ENCODE results near the gene NKX2-8.
"Not testable (repeated sequence)": the region's sequence is repeated elsewhere in the genome, so short reads cannot be mapped to it uniquely, and the experiment has no call there.

NKX2-8 gene

DNA sequence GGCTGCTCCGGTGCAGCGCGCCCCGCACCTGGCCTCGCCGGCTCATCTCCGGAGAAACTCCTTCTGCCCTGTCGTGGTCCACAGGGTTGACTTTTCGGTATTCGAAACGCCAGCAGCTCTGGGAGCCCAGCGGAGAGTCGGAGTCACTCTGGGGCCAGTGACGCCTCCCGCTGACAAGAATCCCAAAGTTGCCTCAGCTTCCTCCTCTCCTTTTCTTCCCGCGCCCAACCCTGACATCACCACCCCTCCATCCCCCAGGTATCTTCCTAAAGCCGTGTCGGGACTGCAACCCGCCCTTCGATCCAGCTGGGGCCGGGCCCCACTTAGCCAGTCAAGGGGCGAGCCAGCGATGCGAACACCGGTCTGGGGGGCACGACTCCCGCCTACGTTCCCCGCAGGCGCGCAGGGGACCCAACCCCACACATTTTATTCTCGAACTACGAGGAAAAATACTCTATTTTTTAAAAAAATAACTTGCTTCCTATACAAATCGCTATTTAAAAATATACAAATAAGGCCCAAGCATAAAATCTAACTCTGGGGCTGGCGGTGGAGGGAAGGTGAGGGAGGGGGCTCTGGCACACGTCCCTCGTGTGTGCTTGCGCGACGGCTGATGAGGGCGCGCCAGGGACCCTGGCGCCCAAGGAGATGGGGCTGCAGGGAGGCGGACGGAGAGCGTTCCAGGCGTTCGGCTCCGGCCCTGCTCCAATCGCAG is 2.1 kb downstream of the NKX2-8 start:
- Histone ChIP-seq H3K27ac (ENCODE audit: low read depth, low read length) (no peak overlapping the region), H3K4me1 (ENCODE audit: control insufficient read depth, insufficient read depth, low read length, unreplicated experiment) (no peaks in the 10 kb centered on the region), H2AFZ (ENCODE audit: low read length, unreplicated experiment) (no peak overlapping the region), H3K36me3 (ENCODE audit: insufficient read depth, low read length) (no peaks in the 10 kb centered on the region), H3K4me3 (ENCODE audit: low read depth, low read length) (peak overlapping the region; percentile 76), H3K79me2 (ENCODE audit: control insufficient read depth, insufficient read depth, low read length, unreplicated experiment) (no peaks in the 10 kb centered on the region), H3K27me3 (ENCODE audit: insufficient read depth, low read length) (peaks cover 99% of the 10 kb centered on the region)

DNA sequence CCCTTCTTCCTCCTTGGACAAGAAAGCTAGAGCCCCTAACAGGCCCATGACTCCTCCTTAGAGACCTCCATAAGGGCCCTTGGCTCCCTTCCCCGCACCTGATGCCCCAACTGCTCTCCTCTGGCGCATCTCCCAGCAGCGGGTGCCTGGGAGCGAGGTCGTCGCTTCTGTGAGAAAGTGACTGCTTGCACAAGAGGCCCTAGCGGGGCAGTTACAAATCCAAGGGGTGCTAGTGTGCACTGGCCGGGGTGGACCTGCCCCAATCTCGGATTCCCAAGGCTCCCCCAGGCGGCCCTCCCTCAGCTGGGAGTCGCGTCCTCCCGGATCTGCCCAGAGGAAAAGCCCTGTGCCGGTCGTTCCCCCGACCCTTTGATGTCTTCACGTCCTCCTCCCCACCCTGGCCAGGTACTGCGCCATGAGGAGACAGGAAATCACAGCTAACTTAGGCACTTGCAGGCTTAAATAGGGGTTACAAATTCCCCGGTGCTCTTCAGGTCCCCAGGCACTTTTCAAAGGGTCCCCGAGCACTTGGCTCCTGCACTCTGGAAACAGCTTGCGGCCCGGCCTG is 2.8 kb downstream of the NKX2-8 start:
- H3K27ac ChIP-seq (ENCODE audit: low read depth, low read length), result no peak overlapping the region
- H3K4me3 ChIP-seq (ENCODE audit: low read depth, low read length), result no peak overlapping the region
- H3K27me3 ChIP-seq (ENCODE audit: insufficient read depth, low read length), result peaks cover 99% of the 10 kb centered on the region
- H3K4me1 ChIP-seq (ENCODE audit: control insufficient read depth, insufficient read depth, low read length, unreplicated experiment), result no peaks in the 10 kb centered on the region
- no peaks in the 10 kb centered on the region for H3K79me2 ChIP-seq (ENCODE audit: control insufficient read depth, insufficient read depth, low read length, unreplicated experiment)
- H2AFZ ChIP-seq (ENCODE audit: low read length, unreplicated experiment), result no peak overlapping the region
- H3K36me3 ChIP-seq (ENCODE audit: insufficient read depth, low read length), result no peaks in the 10 kb centered on the region

DNA sequence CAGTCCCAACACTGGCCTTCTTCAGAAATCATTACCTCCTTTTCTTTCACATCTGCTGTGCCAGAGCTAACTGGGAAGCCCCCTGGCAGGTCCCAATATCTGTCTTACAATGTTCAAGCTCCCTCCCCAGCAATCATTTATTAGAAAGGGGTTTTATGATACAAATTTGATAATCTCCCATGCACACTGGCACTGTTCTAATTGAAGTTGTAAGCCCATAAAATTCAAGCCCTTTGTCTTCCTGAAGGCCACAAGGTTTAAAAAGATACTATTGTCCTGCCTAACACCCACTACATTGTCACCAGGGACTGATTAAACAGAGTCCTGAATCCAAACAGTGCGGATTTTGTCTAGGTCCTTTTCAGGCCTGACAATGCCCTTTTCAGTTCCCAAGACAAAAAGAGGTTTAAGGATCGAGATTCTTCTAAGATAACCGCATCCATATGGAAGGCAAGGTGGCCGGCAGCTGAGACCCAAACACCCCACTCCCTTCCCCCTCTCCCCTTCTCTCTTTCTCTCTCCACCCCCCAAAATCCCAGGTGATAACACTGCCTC is 3.3 kb downstream of the NKX2-8 start:
- H2AFZ ChIP-seq (ENCODE audit: low read length, unreplicated experiment), result no peak overlapping the region
- no peaks in the 10 kb centered on the region for H3K79me2 ChIP-seq (ENCODE audit: control insufficient read depth, insufficient read depth, low read length, unreplicated experiment)
- H3K4me1 ChIP-seq (ENCODE audit: control insufficient read depth, insufficient read depth, low read length, unreplicated experiment), result no peaks in the 10 kb centered on the region
- H3K27me3 ChIP-seq (ENCODE audit: insufficient read depth, low read length), result peaks cover 99% of the 10 kb centered on the region
- H3K27ac ChIP-seq (ENCODE audit: low read depth, low read length), result no peak overlapping the region
- no peak overlapping the region for H3K4me3 ChIP-seq (ENCODE audit: low read depth, low read length)
- H3K36me3 ChIP-seq (ENCODE audit: insufficient read depth, low read length), result no peaks in the 10 kb centered on the region

DNA sequence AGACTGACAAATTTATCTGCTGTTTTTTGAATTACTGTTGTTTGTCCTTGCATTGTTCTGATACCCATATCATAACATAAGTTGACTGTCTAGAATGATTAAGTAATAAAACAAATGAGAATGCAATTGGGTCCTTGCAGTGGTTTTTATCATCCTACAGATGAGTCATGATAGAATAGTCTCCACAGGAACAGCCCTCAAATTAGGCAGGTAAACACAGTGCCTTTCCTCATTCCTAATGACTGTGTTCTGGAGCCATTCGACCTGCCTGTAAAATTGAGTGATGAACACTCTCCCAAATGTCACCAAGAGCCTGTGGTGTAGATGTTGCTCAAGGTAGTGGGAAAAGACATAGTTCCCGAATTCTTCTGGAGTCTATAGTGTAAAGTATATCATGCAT is 12.3 kb downstream of the NKX2-8 start:
- H3K4me3 ChIP-seq (ENCODE audit: low read depth, low read length), result no peak overlapping the region
- H3K27me3 ChIP-seq (ENCODE audit: insufficient read depth, low read length), result peaks cover 80% of the 10 kb centered on the region
- H3K36me3 ChIP-seq (ENCODE audit: insufficient read depth, low read length), result no peaks in the 10 kb centered on the region

GRCh38 chr14:36556811-36557433 is 25.5 kb downstream of the NKX2-8 start:
- Histone ChIP-seq H3K4me1 (ENCODE audit: control insufficient read depth, insufficient read depth, low read length, unreplicated experiment) (no peaks in the 10 kb centered on the region), H2AFZ (ENCODE audit: low read length, unreplicated experiment) (no peak overlapping the region), H3K27ac (ENCODE audit: low read depth, low read length) (no peak overlapping the region), H3K4me3 (ENCODE audit: low read depth, low read length) (no peak overlapping the region), H3K79me2 (ENCODE audit: control insufficient read depth, insufficient read depth, low read length, unreplicated experiment) (no peaks in the 10 kb centered on the region), H3K36me3 (ENCODE audit: insufficient read depth, low read length) (no peaks in the 10 kb centered on the region), H3K27me3 (ENCODE audit: insufficient read depth, low read length) (peaks cover 43% of the 10 kb centered on the region)

More for the DNA sequence above, 12.3 kb downstream of the NKX2-8 start:
- Histone ChIP-seq H3K79me2 (ENCODE audit: control insufficient read depth, insufficient read depth, low read length, unreplicated experiment) (no peaks in the 10 kb centered on the region), H2AFZ (ENCODE audit: low read length, unreplicated experiment) (no peak overlapping the region), H3K27ac (ENCODE audit: low read depth, low read length) (no peak overlapping the region), H3K4me1 (ENCODE audit: control insufficient read depth, insufficient read depth, low read length, unreplicated experiment) (no peaks in the 10 kb centered on the region)

GRCh38 chr14:36555998-36556743 is 26.2 kb downstream of the NKX2-8 start:
- peaks cover 43% of the 10 kb centered on the region for H3K27me3 ChIP-seq (ENCODE audit: insufficient read depth, low read length)
- no peaks in the 10 kb centered on the region for H3K79me2 ChIP-seq (ENCODE audit: control insufficient read depth, insufficient read depth, low read length, unreplicated experiment)
- no peaks in the 10 kb centered on the region for H3K4me1 ChIP-seq (ENCODE audit: control insufficient read depth, insufficient read depth, low read length, unreplicated experiment)
- no peak overlapping the region for H3K27ac ChIP-seq (ENCODE audit: low read depth, low read length)
- no peak overlapping the region for H3K4me3 ChIP-seq (ENCODE audit: low read depth, low read length)
- H3K36me3 ChIP-seq (ENCODE audit: insufficient read depth, low read length), result no peaks in the 10 kb centered on the region
- H2AFZ ChIP-seq (ENCODE audit: low read length, unreplicated experiment), result no peak overlapping the region

- H3K27me3 ChIP-seq (ENCODE audit: insufficient read depth, low read length), result peaks cover 43% of the 10 kb centered on the region
- H3K27ac ChIP-seq (ENCODE audit: low read depth, low read length), result no peak overlapping the region
- no peaks in the 10 kb centered on the region for H3K79me2 ChIP-seq (ENCODE audit: control insufficient read depth, insufficient read depth, low read length, unreplicated experiment)
- no peaks in the 10 kb centered on the region for H3K4me1 ChIP-seq (ENCODE audit: control insufficient read depth, insufficient read depth, low read length, unreplicated experiment)
- no peaks in the 10 kb centered on the region for H3K36me3 ChIP-seq (ENCODE audit: insufficient read depth, low read length)
- no peak overlapping the region for H2AFZ ChIP-seq (ENCODE audit: low read length, unreplicated experiment)
- no peak overlapping the region for H3K4me3 ChIP-seq (ENCODE audit: low read depth, low read length)
These were observed 28.7 kb downstream of the NKX2-8 start for GRCh38 chr14:36553656-36554260.

DNA sequence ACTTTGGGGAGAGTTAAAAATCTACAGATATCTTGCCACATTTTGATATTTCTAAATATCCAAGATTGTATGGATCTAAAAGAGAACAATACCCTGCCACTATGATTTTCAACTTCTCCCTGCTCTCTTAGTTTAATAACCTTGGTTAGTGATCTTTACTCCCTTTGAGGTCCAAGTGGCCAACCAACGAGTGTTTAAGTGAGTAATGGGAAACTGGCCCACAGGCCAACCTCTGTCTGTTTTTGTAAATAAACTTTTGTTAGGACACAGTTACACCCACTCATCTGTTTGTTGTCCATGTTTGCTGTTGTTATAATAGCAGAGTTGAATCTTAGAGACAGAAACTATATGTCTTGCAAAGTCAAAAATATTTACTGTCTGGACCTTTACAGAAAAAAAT is 31.5 kb downstream of the NKX2-8 start:
- Histone ChIP-seq H3K27me3 (ENCODE audit: insufficient read depth, low read length) (peaks cover 59% of the 10 kb centered on the region), H3K27ac (ENCODE audit: low read depth, low read length) (no peak overlapping the region), H3K36me3 (ENCODE audit: insufficient read depth, low read length) (no peaks in the 10 kb centered on the region), H3K79me2 (ENCODE audit: control insufficient read depth, insufficient read depth, low read length, unreplicated experiment) (no peaks in the 10 kb centered on the region), H2AFZ (ENCODE audit: low read length, unreplicated experiment) (no peak overlapping the region), H3K4me3 (ENCODE audit: low read depth, low read length) (no peak overlapping the region), H3K4me1 (ENCODE audit: control insufficient read depth, insufficient read depth, low read length, unreplicated experiment) (no peaks in the 10 kb centered on the region)

DNA sequence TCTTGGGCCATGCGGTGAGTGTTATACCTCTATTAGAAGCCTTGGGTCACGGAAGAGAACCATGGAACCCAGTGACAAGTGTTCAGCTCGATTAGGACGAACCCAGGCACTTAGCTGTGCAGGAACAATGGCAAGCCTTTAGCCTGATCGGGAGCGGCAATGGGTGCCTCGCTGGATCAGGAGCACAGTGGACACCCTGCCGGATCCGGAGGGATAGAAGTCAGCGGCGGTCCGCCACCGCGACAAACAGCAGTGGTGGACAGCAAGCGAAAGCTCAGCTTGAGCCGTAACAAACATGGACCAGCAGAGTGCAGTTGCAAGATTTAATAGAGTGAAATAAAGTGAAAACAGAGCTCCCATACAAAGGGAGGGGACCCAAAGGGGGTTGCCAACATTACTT is 38.1 kb downstream of the NKX2-8 start:
- not testable (repeated sequence) for H3K4me1 ChIP-seq (ENCODE audit: control insufficient read depth, insufficient read depth, low read length, unreplicated experiment); H3K79me2 ChIP-seq (ENCODE audit: control insufficient read depth, insufficient read depth, low read length, unreplicated experiment); H3K27ac ChIP-seq (ENCODE audit: low read depth, low read length); H3K36me3 ChIP-seq (ENCODE audit: insufficient read depth, low read length); H2AFZ ChIP-seq (ENCODE audit: low read length, unreplicated experiment); H3K4me3 ChIP-seq (ENCODE audit: low read depth, low read length)
- peaks cover 68% of the 10 kb centered on the region for H3K27me3 ChIP-seq (ENCODE audit: insufficient read depth, low read length)

GRCh38 chr14:36538051-36538450 is 44.4 kb downstream of the NKX2-8 start:
- Histone ChIP-seq H3K27me3 (ENCODE audit: insufficient read depth, low read length) (peaks cover 86% of the 10 kb centered on the region), H2AFZ (ENCODE audit: low read length, unreplicated experiment) (no peak overlapping the region), H3K36me3 (ENCODE audit: insufficient read depth, low read length) (no peaks in the 10 kb centered on the region), H3K4me1 (ENCODE audit: control insufficient read depth, insufficient read depth, low read length, unreplicated experiment) (no peaks in the 10 kb centered on the region), H3K79me2 (ENCODE audit: control insufficient read depth, insufficient read depth, low read length, unreplicated experiment) (no peaks in the 10 kb centered on the region), H3K4me3 (ENCODE audit: low read depth, low read length) (no peak overlapping the region), H3K27ac (ENCODE audit: low read depth, low read length) (no peak overlapping the region)

Measured in ACC112 (cell line).